H1 (cell line): ENCODE data around the gene CHST8. TPM values are rescaled to one million over a fixed set of nuclear protein-coding genes. Genes with fewer than 3 reads are reported as not detected.

Experiments
- CTCF ChIA-PET: fragments of 300-600 bp; sonication (Branson Sonifier 250); formaldehyde crosslinking; loops from one replicate; lab custom pipeline; 2021; ENCODE audit not compliant: partially characterized antibody; lab: Charles Lee
- POLR2A ChIA-PET: fragments of 300-600 bp; sonication (Branson Sonifier 250); formaldehyde crosslinking; loops from one replicate; lab custom pipeline; 2021; ENCODE audit warnings: inconsistent platforms; ENCODE audit not compliant: partially characterized antibody; lab: Charles Lee
- DNase-seq, 2 experiments: peaks; one replicate each; pipeline versions ENCODE4 v3.0.0 to v3.0.0-alpha.2; 2010 to 2022; ENCODE audit warnings: low spot score in 2 of 2, low read depth in 1 of 2, mixed read lengths in 1 of 2
- FAIRE-seq: peaks from 2 replicates; lab custom pipeline; 2011; peaks lifted over from hg19 to GRCh38; lab: Jason Lieb, UNC
- H2AFZ ChIP-seq: 2 replicates; pipeline ENCODE4 v1.8.1; 2012; ENCODE audit warnings: low read length, inconsistent platforms
- H2AK5ac ChIP-seq: 2 replicates; pipeline ENCODE4 v1.6.1; 2013; ENCODE audit warnings: low read depth, low read length
- H2BK120ac ChIP-seq: replicated peaks from 2 replicates; pipeline ENCODE3; 2013; ENCODE audit warnings: low read depth, low read length, inconsistent platforms
- H2BK12ac ChIP-seq: 2 replicates; pipeline ENCODE4 v1.6.1; 2013; ENCODE audit warnings: low read depth, low read length
- H2BK15ac ChIP-seq: 2 replicates; pipeline ENCODE4 v1.6.1; 2013; ENCODE audit warnings: low read length
- H2BK20ac ChIP-seq: 2 replicates; pipeline ENCODE4 v1.6.1; 2013; ENCODE audit warnings: low read length
- H2BK5ac ChIP-seq: 2 replicates; pipeline ENCODE4 v1.6.1; 2013; ENCODE audit warnings: low read depth, low read length
- H3K14ac ChIP-seq: 2 replicates; pipeline ENCODE4 v1.6.1; 2013; ENCODE audit warnings: inconsistent platforms; ENCODE audit not compliant: insufficient read length
- H3K18ac ChIP-seq: 2 replicates; pipeline ENCODE4 v1.6.1; 2013; ENCODE audit warnings: low read length; ENCODE audit errors: extremely low read depth
- H3K23ac ChIP-seq: 2 replicates; pipeline ENCODE4 v1.6.1; 2013; ENCODE audit warnings: inconsistent platforms; ENCODE audit not compliant: insufficient read length
- H3K23me2 ChIP-seq: 2 replicates; pipeline ENCODE4 v1.6.1; 2013; ENCODE audit warnings: low read depth, low read length
- H3K27ac ChIP-seq: 2 replicates; pipeline ENCODE4 v1.6.1; 2011; ENCODE audit warnings: low read depth, low read length, inconsistent platforms
- H3K27me3 ChIP-seq, 4 experiments: replicated peaks in 1 of 4; 1 replicate in 1 of 4; 2 replicates in 3 of 4; pipeline versions ENCODE4 v1.6.1 to v1.8.1; 2011 to 2013; ENCODE audit warnings: low read length in 3 of 4, mild to moderate bottlenecking in 3 of 4, inconsistent platforms in 2 of 4, mixed read lengths in 2 of 4, moderate library complexity in 1 of 4; ENCODE audit not compliant: control insufficient read depth in 3 of 4, insufficient read depth in 3 of 4; ENCODE audit errors: extremely low read depth in 1 of 4
- H3K36me3 ChIP-seq, 4 experiments: 2 replicates each; pipeline versions ENCODE4 v1.6.1 to v1.8.1; 2011 to 2013; ENCODE audit warnings: mild to moderate bottlenecking in 4 of 4, low read length in 3 of 4, moderate library complexity in 2 of 4, control low read depth in 1 of 4, inconsistent platforms in 1 of 4; ENCODE audit not compliant: insufficient read depth in 4 of 4, control insufficient read depth in 2 of 4
- H3K4ac ChIP-seq: replicated peaks from 2 replicates; pipeline ENCODE3; 2013; ENCODE audit warnings: low read length, low read depth, mixed read lengths, inconsistent platforms; ENCODE audit not compliant: insufficient read length
- H3K4me1 ChIP-seq, 4 experiments: replicated peaks in 1 of 4; 1 replicate in 1 of 4; 2 replicates in 3 of 4; pipeline versions ENCODE4 v1.6.1 to v1.8.1; 2011 to 2013; ENCODE audit warnings: low read length in 3 of 4, inconsistent platforms in 2 of 4, mixed read lengths in 1 of 4; ENCODE audit not compliant: insufficient read depth in 4 of 4, control insufficient read depth in 3 of 4
- H3K4me2 ChIP-seq, 2 experiments: 2 replicates each; pipeline versions ENCODE4 v1.6.1 to v1.8.1; 2011 to 2013; ENCODE audit warnings: low read depth in 2 of 2, low read length in 2 of 2, control low read depth in 1 of 2, inconsistent platforms in 1 of 2, mild to moderate bottlenecking in 1 of 2; ENCODE audit not compliant: insufficient read depth in 1 of 2
- H3K4me3 ChIP-seq, 4 experiments: fragments of 200-600, 300-600 bp in 1 of 4; sonication (generic), shearing (Covaris generic), sonication (Bioruptor Twin) in 1 of 4; 2 replicates each; pipeline versions ENCODE4 v1.5.1 to v1.8.1; 2011 to 2016; ENCODE audit warnings: low read length in 4 of 4, low read depth in 3 of 4, control low read depth in 2 of 4, inconsistent platforms in 2 of 4, mild to moderate bottlenecking in 2 of 4, mixed read lengths in 1 of 4, moderate library complexity in 1 of 4; ENCODE audit not compliant: insufficient read depth in 2 of 4; ENCODE audit errors: extremely low read depth in 1 of 4
- H3K56ac ChIP-seq: replicated peaks from 2 replicates; pipeline ENCODE3; 2013; ENCODE audit warnings: low read depth, mild to moderate bottlenecking, mixed read lengths, low read length, inconsistent platforms; ENCODE audit not compliant: insufficient read length
- H3K79me1 ChIP-seq: 2 replicates; pipeline ENCODE4 v1.6.1; 2013; ENCODE audit warnings: low read depth, low read length, control low read depth
- H3K79me2 ChIP-seq, 2 experiments: 2 replicates each; pipeline versions ENCODE4 v1.6.1 to v1.8.1; 2012 to 2013; ENCODE audit warnings: low read length in 2 of 2, mild to moderate bottlenecking in 2 of 2, inconsistent platforms in 1 of 2; ENCODE audit not compliant: insufficient read depth in 2 of 2, control insufficient read depth in 1 of 2
- H3K9ac ChIP-seq, 4 experiments: replicated peaks in 1 of 4; 1 replicate in 1 of 4; 2 replicates in 3 of 4; pipeline versions ENCODE4 v1.6.1 to v1.8.1; 2011 to 2013; ENCODE audit warnings: low read depth in 3 of 4, low read length in 3 of 4, control low read depth in 2 of 4, mild to moderate bottlenecking in 2 of 4, moderate library complexity in 2 of 4, inconsistent platforms in 1 of 4; ENCODE audit errors: extremely low read depth in 1 of 4
- H3K9me3 ChIP-seq, 2 experiments: 2 replicates each; pipeline versions ENCODE4 v1.6.1 to v1.8.1; 2012 to 2013; ENCODE audit warnings: mild to moderate bottlenecking in 2 of 2, moderate library complexity in 2 of 2, control low read depth in 1 of 2, inconsistent platforms in 1 of 2, low read depth in 1 of 2, low read length in 1 of 2, mixed read lengths in 1 of 2; ENCODE audit not compliant: insufficient read depth in 2 of 2
- H4K20me1 ChIP-seq, 2 experiments: replicated peaks in 1 of 2; 2 replicates each; pipeline versions ENCODE3 to v1.8.1; 2011 to 2013; ENCODE audit warnings: inconsistent platforms in 2 of 2, low read length in 2 of 2, mild to moderate bottlenecking in 1 of 2; ENCODE audit not compliant: insufficient read depth in 2 of 2, control insufficient read depth in 1 of 2
- H4K5ac ChIP-seq: 2 replicates; pipeline ENCODE4 v1.6.1; 2013; ENCODE audit warnings: low read length, low read depth, mixed read lengths, inconsistent platforms; ENCODE audit not compliant: insufficient read length
- H4K8ac ChIP-seq: 2 replicates; pipeline ENCODE4 v1.8.0; 2013; ENCODE audit warnings: mild to moderate bottlenecking, moderate library complexity, low read length, inconsistent platforms; ENCODE audit not compliant: insufficient read depth; ENCODE audit errors: extremely low read depth
- H4K91ac ChIP-seq: replicated peaks from 2 replicates; pipeline ENCODE3; 2013; ENCODE audit warnings: low read length, mixed read lengths, inconsistent platforms; ENCODE audit not compliant: insufficient read length
- POLR2AphosphoS5 ChIP-seq: IDR thresholded peaks from 2 replicates; pipeline ENCODE4 v1.6.1; 2011; ENCODE audit warnings: low read depth, low read length
- POU5F1 ChIP-seq: IDR thresholded peaks from 2 replicates; pipeline ENCODE4 v1.6.1; 2011; ENCODE audit warnings: low read depth, mild to moderate bottlenecking, low read length, moderate library complexity
- SIN3A ChIP-seq, 2 experiments: IDR thresholded peaks in 1 of 2; conservative IDR thresholded peaks in 1 of 2; 2 replicates each; pipeline ENCODE4 v1.6.1; 2011 to 2012; ENCODE audit warnings: low read length in 2 of 2, improper control_type of control experiment in 1 of 2, low read depth in 1 of 2, mild to moderate bottlenecking in 1 of 2
- TAF7 ChIP-seq: optimal IDR thresholded peaks from 2 replicates; pipeline ENCODE3; 2011; ENCODE audit warnings: low read depth, mild to moderate bottlenecking, inconsistent platforms, low read length, moderate library complexity, borderline replicate concordance
- WGBS, 2 experiments: shearing (Covaris generic) in 1 of 2; methylation state at CpG; one replicate each; pipeline versions ENCODE4 v1.1.6 to v1.1.7; 2013 to 2015; ENCODE audit warnings: low lambda C conversion rate in 2 of 2, mixed read lengths in 2 of 2, inconsistent platforms in 1 of 2, low coverage in 1 of 2, missing lambda C conversion rate in 1 of 2; ENCODE audit not compliant: insufficient replicate concordance in 2 of 2, insufficient coverage in 1 of 2, insufficient read length in 1 of 2; ENCODE audit errors: extremely low coverage in 1 of 2, missing lambda C conversion rate in 1 of 2; 5-methylcytosine and 5-hydroxymethylcytosine counted together
- polyA plus RNA-seq, 7 experiments: library from polyadenylated mRNA; depleted of rRNA in 3 of 7; stranded (reverse) in 5 of 7; unstranded in 2 of 7; fragments of >200 nt in 5 of 7; fragments of 200-250 nt in 2 of 7; gene quantifications; 1 replicate in 5 of 7; 2 replicates in 1 of 7; 4 replicates in 1 of 7; pipeline versions ENCODE4 v1.2.1 to v1.2.3, GENCODE V29; 2011 to 2013; ENCODE audit warnings: missing spikeins in 2 of 7, mixed read lengths in 2 of 7
- total RNA-seq: library from RNA; stranded (reverse); fragmentation: NEBNext Ultra II Directional; extraction: Animal tissue kit (Norgen Biotek cat#: 25700); gene quantifications from 2 replicates; pipeline ENCODE4 v1.2.1, GENCODE V29; 2021
- TF ChIP-seq, protein P1 (sequence below): IDR thresholded peaks from 2 replicates; pipeline ENCODE4 v1.6.1; 2011; ENCODE audit warnings: low read length, improper control_type of control experiment
- TF ChIP-seq, protein P2 (sequence below), 3 experiments: IDR thresholded peaks; 1 replicate in 2 of 3; 2 replicates in 1 of 3; pipeline versions ENCODE4 v1.5.1 to v1.6.1; 2011; ENCODE audit warnings: low read length in 3 of 3, mild to moderate bottlenecking in 3 of 3, inconsistent platforms in 2 of 3, low read depth in 1 of 3, moderate library complexity in 1 of 3; ENCODE audit not compliant: insufficient read depth in 1 of 3; ENCODE audit errors: control extremely low read depth in 1 of 3

CHST8 gene
- total and polyA plus RNA-seq, 2 of the 8 experiments (the other 6 are each of a cell fraction or from before 2014, with no cell fraction given) = 10.8 to 28.2 TPM

DNA sequence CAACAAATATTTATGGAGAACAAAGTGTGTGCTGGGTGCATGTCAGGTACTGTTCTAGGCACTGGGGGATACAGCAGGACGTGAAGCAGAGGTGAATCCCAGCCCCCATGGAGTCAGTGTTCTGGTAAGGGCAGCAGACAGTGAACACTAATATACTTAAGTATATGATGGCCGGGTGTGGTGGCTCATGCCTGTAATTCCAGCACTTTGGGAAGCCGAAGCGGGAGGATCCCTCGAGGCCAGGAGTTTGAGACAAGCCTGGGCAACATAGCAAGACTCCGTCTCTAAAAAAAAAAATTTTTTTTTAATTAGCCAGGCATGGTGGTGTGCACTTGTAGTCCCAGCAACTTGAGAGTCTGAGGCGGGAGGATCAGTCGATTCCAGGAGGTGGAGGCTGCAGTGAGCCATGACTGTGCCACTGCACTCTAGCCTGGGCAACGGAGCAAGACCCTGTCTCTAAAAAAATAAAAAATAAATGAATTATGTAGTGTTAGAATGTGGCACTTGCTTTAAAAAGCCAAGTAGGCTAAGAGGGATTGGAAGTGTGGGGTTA, 22.6 kb downstream of the CHST8 start:
- no peak overlapping the region for H2BK15ac ChIP-seq
- no peaks in the 10 kb centered on the region; the same call in none of the 2 replicates for H3K79me1 ChIP-seq
- H3K4me2 ChIP-seq = no peak overlapping the region
- no peak overlapping the region for H3K23ac ChIP-seq
- H3K36me3 ChIP-seq = no peaks in the 10 kb centered on the region
- H4K5ac ChIP-seq = no peak overlapping the region
- ChIA-PET POLR2A (no interaction called here), CTCF (no interaction called here)
- 0 out of 2 replicates have a peak, but pooled peaks cover 1% of the 10 kb centered on the region for H3K23me2 ChIP-seq
- no peak overlapping the region for H2BK120ac ChIP-seq
- no peak overlapping the region for H4K8ac ChIP-seq
- no peak overlapping the region for H3K4me3 ChIP-seq
- FAIRE-seq (no peak), DNase-seq (no peak)
- H3K4ac ChIP-seq = no peak overlapping the region
- no peak overlapping the region for H3K9ac ChIP-seq
- H2BK12ac ChIP-seq = no peak overlapping the region
- H2AK5ac ChIP-seq = no peak overlapping the region
- 89% methylated on average over 9 of the region's 9 CpGs; no CpG with 5 or more reads in 1 of the 2 experiments for WGBS, 2 experiments
- H2AFZ ChIP-seq = no peak overlapping the region
- H4K20me1 ChIP-seq = no peaks in the 10 kb centered on the region
- H4K91ac ChIP-seq = no peak overlapping the region
- no peak overlapping the region for H2BK5ac ChIP-seq
- TF ChIP-seq, protein P1, sequence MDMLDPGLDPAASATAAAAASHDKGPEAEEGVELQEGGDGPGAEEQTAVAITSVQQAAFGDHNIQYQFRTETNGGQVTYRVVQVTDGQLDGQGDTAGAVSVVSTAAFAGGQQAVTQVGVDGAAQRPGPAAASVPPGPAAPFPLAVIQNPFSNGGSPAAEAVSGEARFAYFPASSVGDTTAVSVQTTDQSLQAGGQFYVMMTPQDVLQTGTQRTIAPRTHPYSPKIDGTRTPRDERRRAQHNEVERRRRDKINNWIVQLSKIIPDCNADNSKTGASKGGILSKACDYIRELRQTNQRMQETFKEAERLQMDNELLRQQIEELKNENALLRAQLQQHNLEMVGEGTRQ = no peak
- TF ChIP-seq SIN3A (conservative IDR thresholded peaks at IDR 0.05 in 1 of 2, IDR thresholded peaks at IDR 0.05 in 1 of 2; ENCODE audit: low read depth in 1 of 2, low read length in 2 of 2) (no peak), POU5F1 (no peak), POLR2AphosphoS5 (no peak), TAF7 (no peak)
- TF ChIP-seq, protein P2, sequence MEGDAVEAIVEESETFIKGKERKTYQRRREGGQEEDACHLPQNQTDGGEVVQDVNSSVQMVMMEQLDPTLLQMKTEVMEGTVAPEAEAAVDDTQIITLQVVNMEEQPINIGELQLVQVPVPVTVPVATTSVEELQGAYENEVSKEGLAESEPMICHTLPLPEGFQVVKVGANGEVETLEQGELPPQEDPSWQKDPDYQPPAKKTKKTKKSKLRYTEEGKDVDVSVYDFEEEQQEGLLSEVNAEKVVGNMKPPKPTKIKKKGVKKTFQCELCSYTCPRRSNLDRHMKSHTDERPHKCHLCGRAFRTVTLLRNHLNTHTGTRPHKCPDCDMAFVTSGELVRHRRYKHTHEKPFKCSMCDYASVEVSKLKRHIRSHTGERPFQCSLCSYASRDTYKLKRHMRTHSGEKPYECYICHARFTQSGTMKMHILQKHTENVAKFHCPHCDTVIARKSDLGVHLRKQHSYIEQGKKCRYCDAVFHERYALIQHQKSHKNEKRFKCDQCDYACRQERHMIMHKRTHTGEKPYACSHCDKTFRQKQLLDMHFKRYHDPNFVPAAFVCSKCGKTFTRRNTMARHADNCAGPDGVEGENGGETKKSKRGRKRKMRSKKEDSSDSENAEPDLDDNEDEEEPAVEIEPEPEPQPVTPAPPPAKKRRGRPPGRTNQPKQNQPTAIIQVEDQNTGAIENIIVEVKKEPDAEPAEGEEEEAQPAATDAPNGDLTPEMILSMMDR (IDR thresholded peaks at IDR 0.05; ENCODE audit: control extremely low read depth in 1 of 3, insufficient read depth in 1 of 3, low read depth in 1 of 3, low read length in 3 of 3) = no peak
- no peak overlapping the region for H3K18ac ChIP-seq
- H3K14ac ChIP-seq = no peak overlapping the region
- H3K27me3 ChIP-seq = no peaks in the 10 kb centered on the region
- no peaks in the 10 kb centered on the region for H3K9me3 ChIP-seq
- H3K56ac ChIP-seq = no peak overlapping the region
- H2BK20ac ChIP-seq = no peak overlapping the region
- no peaks in the 10 kb centered on the region; a peak in 1 of 4 replicates for H3K79me2 ChIP-seq
- H3K4me1 ChIP-seq = peaks cover 0 to 18% (median 9%) of the 10 kb centered on the region in 4 experiments; a peak in 6 of 7 replicates
- no peak overlapping the region for H3K27ac ChIP-seq
